GM19043 (cell line): Measurements from ENCODE around the gene BSDC1.
"Not testable (repeated sequence)": the region's sequence is repeated elsewhere in the genome, so short reads cannot be mapped to it uniquely, and the experiment has no call there.

Source experiments
- ATAC-seq: cut with Tn5 transposase; IDR thresholded peaks from one replicate; pipeline ENCODE4 v1.9.1; 2021; ENCODE audit warnings: low read depth; ENCODE audit not compliant: unreplicated experiment

The BSDC1 gene

DNA sequence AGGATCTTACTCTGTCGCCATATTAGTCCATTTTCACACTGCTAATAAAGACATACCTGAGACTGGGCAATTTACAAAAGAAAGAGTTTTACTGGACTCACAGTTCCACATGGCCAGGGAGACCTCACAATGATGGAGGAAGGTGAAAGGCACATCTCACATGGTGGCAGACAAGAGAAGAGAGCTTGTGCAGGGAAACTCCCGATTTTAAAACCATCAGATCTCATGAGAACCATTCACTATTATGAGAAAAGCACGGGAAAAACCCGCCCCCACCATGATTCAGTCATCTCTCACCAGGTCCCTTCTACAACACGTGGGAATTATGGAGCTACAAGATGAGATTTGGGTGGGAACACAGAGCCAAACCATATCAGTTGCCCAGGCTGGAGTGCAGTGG, 2.3 kb upstream of the BSDC1 start:
- ATAC-seq, result not testable (repeated sequence)

DNA sequence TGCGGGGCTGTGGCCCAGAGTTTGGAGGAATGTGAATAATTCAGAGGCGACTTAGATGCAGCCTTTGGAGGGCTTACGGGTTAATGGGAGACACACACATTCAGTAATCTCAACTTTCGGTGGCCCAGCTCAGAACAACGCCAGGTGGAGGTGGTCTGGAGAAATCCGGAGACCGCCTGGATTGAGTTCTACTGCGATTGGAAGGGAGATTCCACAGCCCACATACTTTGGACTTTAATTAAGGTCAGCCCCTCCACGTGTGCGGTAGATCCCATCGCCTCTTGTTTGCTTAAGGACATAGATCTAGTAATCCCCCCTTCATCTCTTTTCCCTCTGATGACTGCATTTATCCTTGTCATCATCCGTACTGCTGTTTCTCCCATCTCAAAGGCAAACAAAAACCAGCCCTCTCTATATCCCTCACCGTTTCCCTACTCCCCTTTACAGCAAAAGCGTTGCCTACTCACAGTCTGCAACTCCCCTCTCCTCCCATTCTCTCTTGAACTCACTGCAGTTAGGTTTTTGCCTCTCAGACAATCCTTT, 720 bp upstream of the BSDC1 start:
- no peak for ATAC-seq

DNA sequence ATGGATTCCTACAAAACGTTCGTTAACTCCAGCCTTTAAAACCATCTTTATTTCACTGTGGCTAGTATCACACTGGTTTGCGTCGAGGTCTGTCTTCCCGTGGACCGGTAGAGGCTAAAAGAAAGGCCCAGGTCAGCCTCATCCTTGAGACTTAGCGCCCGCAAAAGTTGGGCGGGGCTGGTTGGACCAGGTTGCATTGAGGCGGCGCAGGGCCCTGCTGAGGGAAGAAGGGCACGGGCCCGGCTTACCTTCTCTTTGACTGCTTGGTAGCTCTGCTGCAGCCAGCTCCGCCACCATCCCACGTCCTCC, 455 bp downstream of the BSDC1 start:
- no peak for ATAC-seq

- no peak for ATAC-seq
Observed at GRCh38 chr1:32393136-32393535, 1.1 kb downstream of the BSDC1 start.

GRCh38 chr1:32392325-32392724, 1.9 kb downstream of the BSDC1 start:
- no peak for ATAC-seq

- ATAC-seq, result no peak
Observed at GRCh38 chr1:32390904-32391870, 3.1 kb downstream of the BSDC1 start.

DNA sequence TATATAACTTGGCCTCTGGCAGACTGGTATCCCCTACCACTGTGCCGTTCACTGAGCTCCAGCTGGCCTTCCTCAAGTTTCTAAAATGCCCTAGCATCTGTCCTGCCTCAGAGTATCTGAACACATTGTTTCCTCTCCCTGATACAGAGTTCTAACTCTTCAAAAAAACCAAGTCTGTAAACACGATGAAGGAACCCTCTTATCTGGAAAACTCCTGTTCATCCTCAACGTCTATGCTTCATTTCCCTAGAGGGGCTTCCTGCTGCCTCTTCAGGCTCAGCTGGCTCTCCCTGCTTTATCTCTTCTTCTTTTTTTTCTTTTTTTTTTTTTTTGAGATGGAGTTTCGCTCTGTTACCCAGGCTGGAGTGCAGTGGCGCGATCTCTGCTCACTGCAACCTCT, 5.6 kb downstream of the BSDC1 start:
- no peak for ATAC-seq

DNA sequence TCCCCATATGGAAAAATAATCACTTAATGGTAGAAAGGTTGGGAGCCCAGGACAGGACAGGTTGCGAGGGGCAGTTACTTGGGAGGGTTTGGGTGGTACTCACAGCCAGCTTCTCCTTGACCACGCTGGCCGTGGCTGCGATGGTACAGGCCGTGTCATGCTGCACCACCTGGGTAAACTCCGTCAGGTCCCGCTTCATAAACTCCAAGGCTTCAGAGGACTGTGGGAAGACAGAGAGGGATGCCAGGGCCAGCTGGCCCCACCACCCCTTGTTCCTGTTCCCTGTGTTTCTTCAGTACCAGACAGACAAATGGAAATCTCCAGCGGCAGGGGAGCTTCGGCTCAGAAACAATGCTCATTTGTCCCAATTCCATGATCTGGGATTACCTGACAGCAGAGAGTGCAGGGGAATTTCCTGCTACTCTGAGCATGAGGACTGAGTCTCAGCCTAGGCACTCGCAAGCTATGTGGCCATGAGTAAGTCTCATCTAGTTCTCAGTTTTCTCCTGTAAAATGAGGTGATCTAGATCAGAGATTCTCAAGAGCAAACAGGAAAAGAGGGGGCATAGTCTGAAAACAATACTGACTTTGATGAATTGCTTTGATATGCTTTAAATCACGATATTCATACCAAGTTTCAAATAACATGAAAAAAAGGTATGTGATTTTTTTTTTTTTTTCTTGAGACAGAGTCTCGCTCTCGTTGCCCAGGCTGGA, 7.4 kb downstream of the BSDC1 start:
- ATAC-seq, result no peak

GRCh38 chr1:32380057-32380456, 14.2 kb downstream of the BSDC1 start:
- ATAC-seq, result no peak

GRCh38 chr1:32377541-32378220, 16.6 kb downstream of the BSDC1 start:
- no peak for ATAC-seq

- no peak for ATAC-seq
Observed at GRCh38 chr1:32376199-32376598, 18.0 kb downstream of the BSDC1 start.

GRCh38 chr1:32373996-32374592, 20.1 kb downstream of the BSDC1 start:
- no peak for ATAC-seq

GRCh38 chr1:32372149-32372756, 22.0 kb downstream of the BSDC1 start:
- ATAC-seq, result no peak

GRCh38 chr1:32367912-32368635, 26.2 kb downstream of the BSDC1 start:
- no peak for ATAC-seq

- no peak for ATAC-seq
Observed at GRCh38 chr1:32365445-32365844, 28.8 kb downstream of the BSDC1 start.

DNA sequence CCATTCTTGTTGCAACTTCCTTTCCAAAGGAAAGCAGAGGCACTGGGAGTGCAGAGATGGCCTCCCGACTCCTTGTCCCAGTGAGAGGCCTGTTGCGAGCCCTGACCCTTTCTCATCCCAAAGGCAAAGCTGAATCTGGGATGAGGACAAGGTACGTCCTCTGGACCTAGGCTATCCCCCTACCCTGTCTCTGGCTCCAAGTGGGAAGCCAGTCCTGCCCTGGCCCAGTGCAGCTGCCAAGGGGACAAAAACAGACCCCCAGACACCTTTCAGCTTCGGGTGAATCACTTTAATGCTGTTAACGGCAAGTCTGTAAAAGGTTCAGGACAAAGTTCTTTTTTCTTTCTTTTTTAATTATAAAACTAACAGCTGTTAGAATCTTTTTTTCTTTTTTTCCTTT, 29.4 kb downstream of the BSDC1 start:
- ATAC-seq, result no peak

- ATAC-seq, result no peak
Observed at GRCh38 chr1:32363713-32364112, 30.5 kb downstream of the BSDC1 start.

DNA sequence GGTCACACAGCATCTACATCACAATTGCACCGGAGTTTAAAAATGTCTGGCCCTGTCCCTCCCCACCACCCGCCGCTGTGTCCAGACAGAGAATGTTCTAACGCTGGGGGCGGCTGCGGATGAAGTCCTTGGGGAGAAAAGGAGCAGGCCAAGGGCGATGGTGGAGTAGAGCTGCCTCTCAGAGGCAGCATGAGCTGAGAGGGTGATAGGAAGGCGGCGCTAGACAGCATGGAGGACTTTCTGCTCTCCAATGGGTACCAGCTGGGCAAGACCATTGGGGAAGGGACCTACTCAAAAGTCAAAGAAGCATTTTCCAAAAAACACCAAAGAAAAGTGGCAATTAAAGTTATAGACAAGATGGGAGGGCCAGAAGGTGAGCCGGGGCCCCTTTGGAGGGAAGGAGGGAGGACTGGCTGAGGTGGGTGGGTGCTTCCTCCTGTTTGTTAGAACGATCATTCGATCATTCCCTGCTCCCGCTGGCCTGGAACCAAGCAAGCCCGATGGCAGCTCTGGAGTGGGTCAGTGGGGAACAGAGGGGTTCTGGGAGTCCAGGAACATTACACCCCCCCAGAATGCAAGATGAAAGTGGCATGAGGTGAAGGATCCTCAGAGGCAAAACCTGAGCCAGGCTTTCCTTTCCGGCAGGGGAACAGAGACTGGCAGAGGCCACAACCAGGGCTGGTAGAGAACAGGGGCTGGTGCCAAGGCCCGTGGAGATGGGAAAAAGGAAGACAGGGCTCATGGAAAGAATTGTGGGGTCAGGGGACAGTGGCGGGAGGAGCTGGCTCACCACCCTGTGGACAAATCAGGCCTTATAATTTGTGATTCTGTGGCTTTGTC, 31.5 kb downstream of the BSDC1 start, which contains the start of the genes FAM229A and TSSK3:
TSS of gene FAM229A (minus strand) at position 12 of the 840 bp plus-strand sequence. CDS start 394 bp downstream, outside the sequence.
TSS of gene TSSK3 (plus strand) at position 66 of the 840 bp plus-strand sequence. CDS start at position 229, 163 bp downstream.
- no peak for ATAC-seq
